GM10266 (cell line): Measurements from ENCODE around the gene AGPAT1.
A peak's percentile ranks its signal among the peaks of the same experiment; 100 is the strongest.

Source experiments
- DNase-seq: peaks from one replicate; pipeline ENCODE4 v3.0.0; 2012; ENCODE audit errors: extremely low spot score
- TF ChIP-seq, protein P1 (sequence below): IDR thresholded peaks from 2 replicates; pipeline ENCODE4 v1.5.1; 2012; ENCODE audit warnings: mild to moderate bottlenecking, low read depth; ENCODE audit not compliant: control insufficient read depth, insufficient read depth; ENCODE audit errors: missing control alignments

The AGPAT1 gene

GRCh38 chr6:32181915-32182529 lies 6.1 kb upstream of the AGPAT1 start:
- DNase-seq = no peak
- TF ChIP-seq, protein P1, sequence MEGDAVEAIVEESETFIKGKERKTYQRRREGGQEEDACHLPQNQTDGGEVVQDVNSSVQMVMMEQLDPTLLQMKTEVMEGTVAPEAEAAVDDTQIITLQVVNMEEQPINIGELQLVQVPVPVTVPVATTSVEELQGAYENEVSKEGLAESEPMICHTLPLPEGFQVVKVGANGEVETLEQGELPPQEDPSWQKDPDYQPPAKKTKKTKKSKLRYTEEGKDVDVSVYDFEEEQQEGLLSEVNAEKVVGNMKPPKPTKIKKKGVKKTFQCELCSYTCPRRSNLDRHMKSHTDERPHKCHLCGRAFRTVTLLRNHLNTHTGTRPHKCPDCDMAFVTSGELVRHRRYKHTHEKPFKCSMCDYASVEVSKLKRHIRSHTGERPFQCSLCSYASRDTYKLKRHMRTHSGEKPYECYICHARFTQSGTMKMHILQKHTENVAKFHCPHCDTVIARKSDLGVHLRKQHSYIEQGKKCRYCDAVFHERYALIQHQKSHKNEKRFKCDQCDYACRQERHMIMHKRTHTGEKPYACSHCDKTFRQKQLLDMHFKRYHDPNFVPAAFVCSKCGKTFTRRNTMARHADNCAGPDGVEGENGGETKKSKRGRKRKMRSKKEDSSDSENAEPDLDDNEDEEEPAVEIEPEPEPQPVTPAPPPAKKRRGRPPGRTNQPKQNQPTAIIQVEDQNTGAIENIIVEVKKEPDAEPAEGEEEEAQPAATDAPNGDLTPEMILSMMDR = no peak

- DNase-seq = no peak
- TF ChIP-seq, protein P1 = no peak
Observed at GRCh38 chr6:32181148-32181702, 5.3 kb upstream of the AGPAT1 start.

- TF ChIP-seq, protein P1 = no peak
- DNase-seq = no peak
Observed at GRCh38 chr6:32179766-32180405, 4.0 kb upstream of the AGPAT1 start.

GRCh38 chr6:32178547-32179440 lies 2.9 kb upstream of the AGPAT1 start:
- TF ChIP-seq, protein P1 = no peak
- DNase-seq = no peak

- TF ChIP-seq, protein P1 = no peak
Observed at GRCh38 chr6:32177788-32178546, 2.1 kb upstream of the AGPAT1 start, which contains the start of gene RNF5. Gene RNF5, plus strand, starts transcription at chr6:32178405. Its CDS starts 107 bp downstream, at chr6:32178512.

GRCh38 chr6:32177183-32177787 lies 1.4 kb upstream of the AGPAT1 start:
- TF ChIP-seq, protein P1 = no peak
- no peak for DNase-seq

More at GRCh38 chr6:32177788-32178546, 2.1 kb upstream of the AGPAT1 start, which contains the start of gene RNF5:
- peak; percentile 93 for DNase-seq
